ENCODE measurements around the gene CCDC201.

The CCDC201 gene

GRCh38 chr7:45873035-45873354 is at the start of gene CCDC201:
Gene CCDC201 (minus strand): TSS chr7:45873082. CDS start chr7:45873007, 75 bp downstream.
- no peak for TF ChIP-seq CTCF (IDR thresholded peaks at IDR 0.05; ENCODE audit: low read depth, low read length)
- no peak for DNase-seq (ENCODE audit: low read depth, low spot score)
- in situ Hi-C loops (cut with HindIII; ENCODE audit: low sequenced_read_pairs), result no loop called here
- no peak within 1 kb of the TSS for H3K4me3 ChIP-seq (ENCODE audit: low read depth, low read length)

- peak overlapping the region; percentile 50 for H3K4me3 ChIP-seq (ENCODE audit: low read depth, low read length)
- TF ChIP-seq CTCF (IDR thresholded peaks at IDR 0.05; ENCODE audit: low read depth, low read length), result peak; percentile 99
- peak; percentile 83 for DNase-seq (ENCODE audit: low read depth, low spot score)
- in situ Hi-C loops (cut with HindIII; ENCODE audit: low sequenced_read_pairs), result no loop called here
These were observed 49.0 kb upstream of the CCDC201 start for GRCh38 chr7:45921699-45922519.

- DNase-seq (ENCODE audit: low read depth, low spot score), result peak; percentile 2
- in situ Hi-C loops (cut with HindIII; ENCODE audit: low sequenced_read_pairs), result no loop called here
- H3K4me3 ChIP-seq (ENCODE audit: low read depth, low read length), result peak overlapping the region; percentile 50
- no peak for TF ChIP-seq CTCF (IDR thresholded peaks at IDR 0.05; ENCODE audit: low read depth, low read length)
These were observed 48.5 kb upstream of the CCDC201 start for GRCh38 chr7:45921381-45921698.

GRCh38 chr7:45920502-45921380 is 47.9 kb upstream of the CCDC201 start, which contains the start of gene IGFBP3:
Gene IGFBP3 (minus strand): TSS chr7:45921272. CDS start chr7:45921140, 132 bp downstream.
- in situ Hi-C loops (cut with HindIII; ENCODE audit: low sequenced_read_pairs), result no loop called here
- DNase-seq (ENCODE audit: low read depth, low spot score), result peak; percentile 40

GRCh38 chr7:45919993-45920459 is 47.1 kb upstream of the CCDC201 start:
- DNase-seq (ENCODE audit: low read depth, low spot score), result no peak
- H3K4me3 ChIP-seq (ENCODE audit: low read depth, low read length), result peak overlapping the region; percentile 50
- in situ Hi-C loops (cut with HindIII; ENCODE audit: low sequenced_read_pairs), result no loop called here
- no peak for TF ChIP-seq CTCF (IDR thresholded peaks at IDR 0.05; ENCODE audit: low read depth, low read length)

More at GRCh38 chr7:45920502-45921380, 47.9 kb upstream of the CCDC201 start, which contains the start of gene IGFBP3:
- no peak for TF ChIP-seq CTCF (IDR thresholded peaks at IDR 0.05; ENCODE audit: low read depth, low read length)
- peak within 1 kb of the TSS; percentile 50 for H3K4me3 ChIP-seq (ENCODE audit: low read depth, low read length)

GRCh38 chr7:45919231-45919784 is 46.4 kb upstream of the CCDC201 start:
- no peak for DNase-seq (ENCODE audit: low read depth, low spot score)
- peak overlapping the region; percentile 50 for H3K4me3 ChIP-seq (ENCODE audit: low read depth, low read length)
- TF ChIP-seq CTCF (IDR thresholded peaks at IDR 0.05; ENCODE audit: low read depth, low read length), result no peak
- in situ Hi-C loops (cut with HindIII; ENCODE audit: low sequenced_read_pairs), result no loop called here
